Neutrophil (primary cell): ENCODE data around the gene SLC28A1.

ENCODE experiments used
- H3K27ac ChIP-seq: fragments of 200-600 bp; sonication (generic); 2 replicates; pipeline ENCODE4 v1.5.1; 2016; ENCODE audit warnings: mild to moderate bottlenecking, moderate library complexity
- H3K27me3 ChIP-seq: fragments of 200-600 bp; sonication (generic); 2 replicates; pipeline ENCODE4 v1.6.0; 2016; ENCODE audit warnings: mild to moderate bottlenecking
- H3K36me3 ChIP-seq: fragments of 200-600 bp; sonication (generic); 2 replicates; pipeline ENCODE4 v1.5.1; 2017
- H3K4me1 ChIP-seq, 2 experiments: fragments of 200-600 bp in 1 of 2; sonication (generic) in 1 of 2; 1 replicate in 1 of 2; 2 replicates in 1 of 2; pipeline versions ENCODE4 v1.5.1 to v1.6.1; 2013 to 2016; ENCODE audit warnings: low read depth in 1 of 2, low read length in 1 of 2, mild to moderate bottlenecking in 1 of 2, moderate library complexity in 1 of 2; ENCODE audit not compliant: control insufficient read depth in 1 of 2, insufficient read depth in 1 of 2
- H3K4me3 ChIP-seq, 2 experiments: fragments of 200-600 bp in 1 of 2; sonication (generic) in 1 of 2; 1 replicate in 1 of 2; 2 replicates in 1 of 2; pipeline ENCODE4 v1.5.1; 2013 to 2016; ENCODE audit warnings: low read depth in 1 of 2, low read length in 1 of 2, mild to moderate bottlenecking in 1 of 2, moderate library complexity in 1 of 2
- H3K9me3 ChIP-seq: fragments of 200-600 bp; sonication (generic); 2 replicates; pipeline ENCODE4 v1.5.1; 2016
- TF ChIP-seq, protein P1 (sequence below): fragments of 200-600 bp; sonication (generic); IDR thresholded peaks from 2 replicates; pipeline ENCODE4 v1.5.1; 2016; ENCODE audit warnings: antibody characterized with exemption

The SLC28A1 gene

DNA sequence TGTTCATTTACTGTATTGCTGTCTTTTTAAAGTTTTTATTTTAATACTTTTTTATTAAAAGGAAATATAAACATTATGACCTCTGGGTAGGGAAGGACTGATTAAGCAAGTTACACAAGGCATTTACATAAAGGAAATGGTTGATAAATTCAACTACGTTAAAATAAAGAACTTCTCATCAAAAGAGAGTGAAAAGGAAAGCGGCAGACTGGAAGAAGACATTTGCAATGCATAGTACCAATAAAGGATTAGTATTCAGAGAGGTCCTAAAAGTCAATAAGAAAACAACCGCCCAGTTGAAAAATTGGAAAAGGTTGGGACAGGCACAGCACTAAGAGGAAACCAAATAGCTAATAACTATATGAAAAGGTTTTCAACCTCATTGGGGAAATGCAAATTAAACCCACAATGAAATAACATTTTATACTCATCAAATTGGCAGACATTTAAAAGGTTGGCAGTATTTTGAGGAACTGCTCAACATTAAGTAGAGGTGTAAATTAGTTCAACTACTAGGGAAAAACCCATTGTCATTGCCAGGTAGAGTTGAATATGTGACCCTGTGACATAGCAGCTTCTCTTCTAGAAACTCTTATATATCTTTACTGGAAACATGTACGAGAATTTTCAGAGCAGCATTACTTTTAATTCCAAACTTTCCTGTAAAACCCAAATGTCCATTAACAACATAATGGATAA lies 106.7 kb downstream of the SLC28A1 start:
- Histone ChIP-seq H3K27me3 (no peaks in the 10 kb centered on the region), H3K36me3 (no peaks in the 10 kb centered on the region), H3K27ac (no peak overlapping the region), H3K9me3 (no peaks in the 10 kb centered on the region), H3K4me1 (peaks cover 0 to 10% of the 10 kb centered on the region in 2 experiments), H3K4me3 (no peak overlapping the region)
- TF ChIP-seq, protein P1, sequence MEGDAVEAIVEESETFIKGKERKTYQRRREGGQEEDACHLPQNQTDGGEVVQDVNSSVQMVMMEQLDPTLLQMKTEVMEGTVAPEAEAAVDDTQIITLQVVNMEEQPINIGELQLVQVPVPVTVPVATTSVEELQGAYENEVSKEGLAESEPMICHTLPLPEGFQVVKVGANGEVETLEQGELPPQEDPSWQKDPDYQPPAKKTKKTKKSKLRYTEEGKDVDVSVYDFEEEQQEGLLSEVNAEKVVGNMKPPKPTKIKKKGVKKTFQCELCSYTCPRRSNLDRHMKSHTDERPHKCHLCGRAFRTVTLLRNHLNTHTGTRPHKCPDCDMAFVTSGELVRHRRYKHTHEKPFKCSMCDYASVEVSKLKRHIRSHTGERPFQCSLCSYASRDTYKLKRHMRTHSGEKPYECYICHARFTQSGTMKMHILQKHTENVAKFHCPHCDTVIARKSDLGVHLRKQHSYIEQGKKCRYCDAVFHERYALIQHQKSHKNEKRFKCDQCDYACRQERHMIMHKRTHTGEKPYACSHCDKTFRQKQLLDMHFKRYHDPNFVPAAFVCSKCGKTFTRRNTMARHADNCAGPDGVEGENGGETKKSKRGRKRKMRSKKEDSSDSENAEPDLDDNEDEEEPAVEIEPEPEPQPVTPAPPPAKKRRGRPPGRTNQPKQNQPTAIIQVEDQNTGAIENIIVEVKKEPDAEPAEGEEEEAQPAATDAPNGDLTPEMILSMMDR, result no peak

DNA sequence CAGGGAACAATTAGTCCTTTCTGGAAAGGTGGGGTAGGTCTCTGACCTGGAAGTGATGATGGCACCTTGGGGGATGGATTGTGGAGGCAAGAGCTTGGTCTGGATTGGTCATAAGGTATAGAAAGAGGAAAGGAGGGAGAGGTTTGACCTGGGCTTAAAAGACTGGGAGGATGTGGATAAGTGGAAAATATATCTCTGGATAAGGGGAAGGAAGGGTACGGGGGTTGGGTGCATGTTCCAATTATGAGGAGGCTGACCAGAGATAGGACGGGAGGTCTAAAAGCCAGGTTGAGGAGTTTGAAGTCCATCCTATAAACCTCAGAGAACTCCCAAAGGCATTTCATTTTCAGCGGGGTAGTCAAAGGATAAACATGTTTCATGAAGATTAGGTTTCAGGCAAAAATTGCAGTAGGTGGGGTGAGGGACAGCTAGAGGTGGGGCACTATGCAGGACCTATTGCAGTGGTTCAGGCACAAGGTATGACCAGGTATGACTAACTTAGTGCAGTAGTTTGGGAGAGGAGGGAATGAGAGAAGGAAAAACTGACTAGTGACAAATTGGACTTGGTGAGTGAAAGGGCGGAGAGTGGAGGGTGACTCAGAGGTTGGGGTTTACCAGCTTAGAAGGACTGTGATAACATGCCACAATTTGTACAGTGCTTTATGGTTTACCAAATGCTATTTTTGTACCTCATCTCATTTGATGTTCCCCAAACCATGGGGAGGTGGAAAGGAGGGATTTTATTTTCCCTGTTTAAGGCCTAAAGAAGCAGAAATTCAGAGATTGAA lies 107.9 kb downstream of the SLC28A1 start:
- TF ChIP-seq, protein P1, result no peak
- Histone ChIP-seq H3K4me3 (no peak overlapping the region), H3K36me3 (no peaks in the 10 kb centered on the region), H3K9me3 (no peaks in the 10 kb centered on the region), H3K27ac (no peak overlapping the region), H3K27me3 (no peaks in the 10 kb centered on the region), H3K4me1 (peaks cover 0 to 10% of the 10 kb centered on the region in 2 experiments)
